Jurkat, Clone E6-1 (cell line): ENCODE results near the gene WTIP.
A peak's percentile ranks its signal among the peaks of the same experiment; 100 is the strongest.
"Not testable (repeated sequence)": the region's sequence is repeated elsewhere in the genome, so short reads cannot be mapped to it uniquely, and the experiment has no call there.

Experiments used
- DNase-seq: peaks from one replicate; pipeline ENCODE4 v3.0.0-alpha.2; 2011; ENCODE audit warnings: low read depth, low spot score
- H3K4me3 ChIP-seq: 2 replicates; pipeline ENCODE4 v1.5.1; 2011; ENCODE audit warnings: mild to moderate bottlenecking, low read length, control low read depth, moderate library complexity

The WTIP gene

DNA sequence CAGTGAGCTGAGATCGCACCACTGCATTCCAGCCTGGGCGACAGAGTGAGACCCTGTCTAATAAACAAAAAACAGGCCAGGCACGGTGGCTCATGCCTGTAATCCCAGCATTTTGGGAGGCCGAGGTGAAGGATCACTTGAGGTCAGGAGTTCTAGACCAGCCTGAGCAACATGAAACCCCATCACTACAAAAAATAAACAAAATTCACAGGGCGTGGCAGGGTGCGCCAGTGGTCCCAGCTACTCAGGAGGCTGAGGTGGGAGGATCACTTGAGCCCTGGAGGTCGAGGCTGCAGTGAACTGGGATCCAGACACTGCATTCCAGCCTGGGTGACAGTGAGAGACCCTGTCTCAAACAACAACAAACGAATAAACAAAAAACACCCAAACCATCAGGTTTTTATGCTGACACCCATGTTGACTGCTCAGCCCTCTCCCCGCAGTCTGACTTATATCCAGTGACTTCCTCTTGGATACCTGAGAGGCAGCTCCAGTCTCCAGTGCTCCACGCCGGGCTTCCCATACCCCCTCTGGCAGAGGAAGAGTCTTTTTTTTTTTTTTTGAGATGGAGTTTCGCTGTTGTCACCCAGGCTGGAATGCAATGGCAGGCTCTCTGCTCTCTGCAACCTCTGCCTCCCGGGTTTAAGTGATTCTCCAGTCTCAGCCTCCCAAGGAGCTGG, 17.7 kb downstream of the WTIP start:
- H3K4me3 ChIP-seq = no peak overlapping the region
- DNase-seq = no peak

DNA sequence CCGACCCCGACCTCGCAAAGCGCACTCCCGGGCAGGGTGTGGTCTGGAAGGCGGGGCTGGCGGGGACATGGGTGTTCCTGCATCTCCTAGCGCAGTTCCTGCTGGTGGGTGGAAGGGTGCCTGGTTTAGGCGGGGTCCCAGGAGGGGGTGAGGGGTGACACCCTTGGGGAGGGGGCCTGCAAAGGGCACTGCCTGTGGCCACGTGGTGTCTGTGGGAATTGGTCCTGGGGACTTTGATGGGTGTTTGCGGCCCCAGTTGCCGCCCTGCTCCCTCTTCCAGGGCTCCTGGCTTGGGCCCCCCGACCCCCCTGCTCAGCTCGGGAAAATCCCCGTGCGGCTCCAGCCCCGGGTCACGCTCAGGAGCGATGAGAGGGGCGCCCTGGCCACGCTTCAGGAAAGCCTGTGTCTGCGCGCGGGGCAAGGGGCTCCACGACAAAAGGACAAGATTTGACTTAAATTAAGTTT, 19.1 kb downstream of the WTIP start:
- no peak for DNase-seq
- H3K4me3 ChIP-seq = no peak overlapping the region

GRCh38 chr19:34501339-34502320, 20.1 kb downstream of the WTIP start:
- H3K4me3 ChIP-seq = no peak overlapping the region
- DNase-seq = peak; percentile 64

DNA sequence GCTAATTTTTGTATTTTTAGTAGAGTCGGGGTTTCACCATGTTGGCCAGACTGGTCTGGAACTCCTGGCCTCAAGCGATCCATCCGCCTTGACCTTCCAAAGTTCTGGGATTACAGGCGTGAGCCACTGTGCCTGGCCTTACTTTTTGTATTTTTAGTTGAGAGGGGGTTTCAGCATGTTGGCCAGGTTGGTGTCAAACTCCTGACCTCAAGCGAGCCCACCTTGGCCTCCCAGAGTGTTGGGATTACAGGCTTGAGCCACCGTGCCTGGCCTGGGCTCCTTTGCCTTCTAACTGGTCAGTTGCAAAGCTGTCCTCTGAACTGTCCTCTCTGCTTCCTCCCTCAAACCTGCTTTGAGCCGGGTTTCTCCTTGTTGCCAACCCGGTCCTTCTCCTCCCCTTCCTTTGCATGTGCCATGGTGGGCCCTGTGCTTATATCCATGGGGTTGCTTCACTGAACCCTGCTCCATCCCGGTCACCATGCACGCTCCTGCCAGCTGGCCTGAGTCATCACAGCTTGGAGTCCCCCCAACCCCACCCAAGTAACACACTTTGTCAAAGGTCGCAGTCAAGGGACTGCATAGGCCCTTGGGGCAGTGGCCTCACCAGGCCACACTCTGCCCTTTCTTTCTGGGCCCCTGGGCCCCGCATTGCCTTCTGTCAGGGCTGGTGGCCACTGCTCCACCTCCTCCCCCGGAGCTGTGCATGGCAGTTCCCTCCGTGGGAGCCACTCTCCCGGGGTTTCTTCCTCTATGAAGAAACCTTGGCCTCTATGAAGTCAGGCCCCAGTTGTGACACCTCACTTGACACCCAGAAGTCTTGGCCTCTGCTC, 21.2 kb downstream of the WTIP start:
- no peak for DNase-seq
- no peak overlapping the region for H3K4me3 ChIP-seq

DNA sequence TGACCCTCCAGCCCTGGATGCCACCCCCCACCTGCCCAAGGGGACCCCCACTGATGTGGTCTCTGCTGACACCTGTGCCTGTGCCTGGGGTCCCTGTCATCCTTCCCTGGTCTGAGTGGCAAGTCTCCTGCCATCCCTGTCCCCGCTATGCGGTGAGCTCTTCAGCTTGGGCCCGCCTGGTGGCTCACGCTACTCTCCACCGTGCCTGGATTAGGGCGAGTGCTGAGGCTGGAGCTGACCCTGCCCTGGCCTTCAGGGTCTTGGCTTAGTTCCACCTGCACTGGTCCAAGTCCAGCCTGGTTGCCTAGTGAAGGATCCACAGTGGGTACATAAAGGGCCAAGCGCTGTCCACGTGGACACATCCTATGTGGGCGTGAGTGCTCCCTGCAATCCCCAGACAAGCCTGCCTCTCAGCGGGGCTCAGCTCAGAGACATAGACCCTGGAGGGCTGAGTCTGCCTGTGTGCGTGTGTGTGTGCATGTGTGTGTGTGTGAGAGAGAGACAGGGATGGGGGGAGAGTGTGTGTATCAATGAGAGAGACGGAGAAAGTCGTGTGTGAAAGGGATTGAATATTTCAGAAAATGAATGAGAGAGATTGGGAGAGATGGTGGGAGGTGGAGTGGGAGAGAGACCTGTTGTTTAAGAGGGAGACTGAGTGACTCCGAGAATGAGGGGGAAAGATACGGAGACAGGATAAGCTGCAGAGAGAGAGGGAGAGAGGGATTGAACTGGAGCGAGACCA, 22.1 kb downstream of the WTIP start:
- H3K4me3 ChIP-seq = no peak overlapping the region
- no peak for DNase-seq

GRCh38 chr19:34504273-34504808, 22.8 kb downstream of the WTIP start:
- no peak overlapping the region for H3K4me3 ChIP-seq
- DNase-seq = no peak

DNA sequence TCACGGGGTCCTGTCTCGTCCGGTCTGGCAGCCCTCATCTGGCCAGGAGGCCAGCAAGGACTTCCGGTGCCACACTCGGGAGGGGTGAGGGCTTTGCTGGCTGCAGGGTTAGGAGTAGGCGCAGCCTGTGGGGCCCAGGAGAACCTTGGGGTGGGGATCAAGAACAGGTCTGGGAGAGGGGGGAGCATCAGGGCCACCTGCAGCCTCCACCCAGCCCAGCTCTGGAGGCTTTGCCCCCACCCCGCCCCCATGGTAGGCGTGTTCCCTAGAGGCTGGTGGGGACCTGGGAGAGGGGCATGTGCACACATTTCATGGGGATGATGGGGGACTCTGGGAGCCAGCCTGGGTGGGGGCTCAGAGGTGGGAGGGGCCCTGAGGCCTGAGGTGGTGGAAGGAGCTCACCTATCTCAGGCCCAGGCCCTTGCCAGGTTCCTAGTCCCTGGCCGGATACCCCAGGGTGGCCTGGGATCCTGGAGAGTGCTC, 23.3 kb downstream of the WTIP start:
- DNase-seq = no peak
- no peak overlapping the region for H3K4me3 ChIP-seq

GRCh38 chr19:34505321-34506025, 23.9 kb downstream of the WTIP start:
- DNase-seq = no peak
- no peak overlapping the region for H3K4me3 ChIP-seq

DNA sequence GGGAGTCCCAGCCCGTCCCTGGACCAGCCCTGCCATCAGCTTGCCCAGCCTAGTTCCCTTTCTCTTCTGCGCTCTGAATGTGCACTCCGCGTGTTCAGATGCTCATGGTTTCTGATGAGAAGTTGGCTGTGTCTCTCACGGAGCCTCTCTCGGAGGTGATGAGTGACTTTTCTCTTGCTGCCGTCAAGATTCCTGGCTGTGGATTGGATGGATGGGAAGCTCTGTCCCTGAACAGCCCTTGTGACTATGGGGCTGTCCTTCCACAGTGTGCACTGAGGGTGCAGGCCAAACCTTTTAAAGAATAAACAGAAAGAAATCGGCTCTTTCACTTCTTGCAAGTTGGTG, 24.4 kb downstream of the WTIP start:
- DNase-seq = no peak
- H3K4me3 ChIP-seq = no peak overlapping the region

DNA sequence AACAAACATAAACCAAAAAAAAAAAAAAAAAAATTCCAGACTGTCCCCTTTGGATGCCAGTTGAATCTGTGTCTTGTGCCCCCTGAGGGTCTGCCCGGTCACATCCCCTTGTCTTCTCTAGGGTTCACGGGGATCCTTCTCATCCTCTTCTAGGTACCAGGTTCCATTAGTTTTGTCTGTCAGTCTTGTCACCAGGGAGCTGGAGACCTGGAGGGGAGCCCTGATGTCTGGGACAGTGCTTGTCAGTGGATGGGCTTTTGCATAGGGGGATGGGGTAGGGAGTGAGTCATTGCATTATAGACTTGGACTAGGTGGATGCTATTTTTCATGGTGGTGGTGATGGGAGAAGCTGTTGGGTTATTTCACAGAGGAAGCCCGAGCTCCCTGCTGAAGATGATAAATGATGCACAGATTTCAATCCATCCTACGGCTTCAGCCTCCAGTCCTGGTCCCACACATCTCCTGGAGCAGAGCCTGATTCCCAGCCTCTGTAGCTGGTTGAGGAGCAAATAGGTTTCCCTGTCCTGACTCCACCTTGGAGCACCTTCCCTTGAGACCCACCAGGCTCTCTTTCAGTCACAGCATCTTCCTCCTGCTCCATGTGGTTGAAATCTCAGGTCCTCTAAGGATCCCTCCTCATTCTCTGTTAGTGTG, 26.0 kb downstream of the WTIP start:
- H3K4me3 ChIP-seq = no peak overlapping the region
- DNase-seq = no peak

DNA sequence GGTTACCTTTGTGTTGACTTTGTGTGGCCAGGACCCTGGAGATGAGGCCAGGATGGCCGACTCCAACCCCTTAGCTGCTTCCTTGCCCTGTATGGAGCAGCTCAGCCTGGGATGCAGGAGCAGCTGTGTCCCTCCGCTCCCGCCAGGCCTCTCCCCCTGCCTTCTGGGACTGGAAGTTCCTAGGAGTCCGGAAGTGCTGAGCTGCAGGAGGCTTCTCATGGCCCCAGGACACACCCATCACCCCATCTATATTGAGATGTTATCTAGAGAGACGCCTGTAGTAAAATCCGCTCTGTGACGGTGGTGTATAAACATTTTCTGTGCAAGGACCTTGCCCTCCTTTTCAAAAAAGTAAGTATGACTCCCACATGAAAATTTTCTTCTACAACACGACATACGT, 27.0 kb downstream of the WTIP start:
- no peak for DNase-seq

DNA sequence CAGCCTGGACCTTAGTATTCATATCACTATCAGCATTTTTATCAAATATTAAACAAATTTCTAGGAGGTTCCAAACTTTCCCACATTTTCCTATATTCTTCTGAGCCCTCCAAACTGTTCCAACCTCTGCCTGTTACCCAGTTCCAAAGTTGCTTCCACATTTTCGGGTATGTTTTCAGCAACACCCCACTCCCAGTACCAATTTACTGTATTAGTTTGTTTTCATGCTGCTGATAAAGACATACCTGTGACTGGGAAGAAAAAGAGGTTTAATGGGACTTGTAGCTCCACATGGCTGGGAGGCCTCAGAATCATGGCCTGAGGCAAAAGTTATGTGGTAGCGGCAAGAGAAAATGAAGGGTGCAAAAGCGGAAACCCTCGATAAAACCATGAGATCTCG, 29.3 kb downstream of the WTIP start:
- H3K4me3 ChIP-seq, DNase-seq: not testable (repeated sequence)

More for the DNA sequence above, 27.0 kb downstream of the WTIP start:
- no peak overlapping the region for H3K4me3 ChIP-seq

- no peak for DNase-seq
Measured at GRCh38 chr19:34512254-34512822, 30.8 kb downstream of the WTIP start.

DNA sequence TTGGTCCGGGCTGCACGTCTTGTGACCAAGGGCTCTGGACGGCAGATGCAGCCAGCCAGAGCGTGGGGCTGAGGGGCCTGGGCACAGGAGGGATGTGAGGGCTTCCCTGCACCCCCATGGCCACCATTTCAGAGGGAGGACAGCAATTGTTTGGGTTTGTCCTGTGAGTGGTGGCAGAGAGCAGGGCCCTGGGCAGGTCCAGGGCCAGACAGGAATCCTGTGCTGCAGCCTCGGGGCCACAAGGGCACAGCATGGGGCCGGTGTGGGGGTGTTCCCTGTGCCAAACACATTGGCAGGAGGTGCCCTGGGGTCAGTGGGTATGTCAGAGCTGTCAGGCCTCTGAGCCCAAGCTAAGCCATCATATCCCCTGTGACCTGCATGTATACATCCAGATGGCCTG, 32.2 kb downstream of the WTIP start:
- DNase-seq = no peak
- H3K4me3 ChIP-seq = no peak overlapping the region

More at GRCh38 chr19:34512254-34512822, 30.8 kb downstream of the WTIP start:
- H3K4me3 ChIP-seq = no peak overlapping the region

GRCh38 chr19:34519602-34520001, 38.0 kb downstream of the WTIP start:
- H3K4me3 ChIP-seq = no peak overlapping the region
- DNase-seq = no peak

- H3K4me3 ChIP-seq = no peak overlapping the region
- DNase-seq = no peak
Measured at GRCh38 chr19:34523408-34523807, 41.9 kb downstream of the WTIP start.

- DNase-seq = no peak
- H3K4me3 ChIP-seq = no peak overlapping the region
Measured at GRCh38 chr19:34525001-34525400, 43.4 kb downstream of the WTIP start.
